Epidermal melanocyte (primary cell): ENCODE results near the gene ZCWPW1.
"Not testable (repeated sequence)": the region's sequence is repeated elsewhere in the genome, so short reads cannot be mapped to it uniquely, and the experiment has no call there.

Experiments used
- DNase-seq: peaks from one replicate; pipeline ENCODE4 v3.0.0; 2011; ENCODE audit warnings: low spot score; ENCODE audit not compliant: insufficient read length

The ZCWPW1 gene

GRCh38 chr7:100373870-100374598 lies 54.5 kb downstream of the ZCWPW1 start:
- DNase-seq: not testable (repeated sequence)

- no peak for DNase-seq
These were observed 55.2 kb downstream of the ZCWPW1 start, which contains the start of gene PILRA for GRCh38 chr7:100373261-100373831. PILRA (plus strand) TSS chr7:100373487; CDS start chr7:100373657, 170 bp downstream.

- DNase-seq: no peak
These were observed 55.8 kb downstream of the ZCWPW1 start for GRCh38 chr7:100372694-100373093.

- DNase-seq: no peak
These were observed 56.2 kb downstream of the ZCWPW1 start for GRCh38 chr7:100372256-100372655.

- DNase-seq: no peak
These were observed 56.8 kb downstream of the ZCWPW1 start for GRCh38 chr7:100371561-100372171.

GRCh38 chr7:100370746-100371145 lies 57.8 kb downstream of the ZCWPW1 start:
- no peak for DNase-seq

GRCh38 chr7:100370303-100370702 lies 58.2 kb downstream of the ZCWPW1 start:
- no peak for DNase-seq

GRCh38 chr7:100369105-100369504 lies 59.4 kb downstream of the ZCWPW1 start:
- DNase-seq: no peak

GRCh38 chr7:100367676-100368613 lies 60.6 kb downstream of the ZCWPW1 start:
- no peak for DNase-seq

- no peak for DNase-seq
These were observed 61.3 kb downstream of the ZCWPW1 start for GRCh38 chr7:100367251-100367620.

GRCh38 chr7:100366411-100367250 lies 61.9 kb downstream of the ZCWPW1 start:
- no peak for DNase-seq

- DNase-seq: not testable (repeated sequence)
These were observed 62.5 kb downstream of the ZCWPW1 start for GRCh38 chr7:100365998-100366367.

GRCh38 chr7:100364480-100364879 lies 64.0 kb downstream of the ZCWPW1 start:
- no peak for DNase-seq

- not testable (repeated sequence) for DNase-seq
These were observed 64.7 kb downstream of the ZCWPW1 start for GRCh38 chr7:100363797-100364196.

- no peak for DNase-seq
These were observed 65.4 kb downstream of the ZCWPW1 start for GRCh38 chr7:100363098-100363497.

GRCh38 chr7:100360135-100360854 lies 68.2 kb downstream of the ZCWPW1 start:
- DNase-seq: no peak

GRCh38 chr7:100358857-100359212 lies 69.7 kb downstream of the ZCWPW1 start:
- DNase-seq: no peak

GRCh38 chr7:100358027-100358856 lies 70.3 kb downstream of the ZCWPW1 start, which contains the start of gene PILRB:
PILRB (plus strand) TSS chr7:100358117; CDS start chr7:100358303, 186 bp downstream.
- no peak for DNase-seq

- no peak for DNase-seq
These were observed 71.4 kb downstream of the ZCWPW1 start for GRCh38 chr7:100357131-100357561.
